IMR-90 (cell line): Measurements from ENCODE around the gene PPDPF.

Experiments used
- POLR2A ChIP-seq: IDR thresholded peaks from 2 replicates; pipeline ENCODE4 v1.6.1; 2012; ENCODE audit warnings: mild to moderate bottlenecking, low read depth, low read length
- TF ChIP-seq, protein P1 (sequence below): conservative IDR thresholded peaks from 2 replicates; pipeline ENCODE4 v1.5.1; 2012; ENCODE audit warnings: mild to moderate bottlenecking, low read depth, low read length, improper control_type of control experiment

DNA sequence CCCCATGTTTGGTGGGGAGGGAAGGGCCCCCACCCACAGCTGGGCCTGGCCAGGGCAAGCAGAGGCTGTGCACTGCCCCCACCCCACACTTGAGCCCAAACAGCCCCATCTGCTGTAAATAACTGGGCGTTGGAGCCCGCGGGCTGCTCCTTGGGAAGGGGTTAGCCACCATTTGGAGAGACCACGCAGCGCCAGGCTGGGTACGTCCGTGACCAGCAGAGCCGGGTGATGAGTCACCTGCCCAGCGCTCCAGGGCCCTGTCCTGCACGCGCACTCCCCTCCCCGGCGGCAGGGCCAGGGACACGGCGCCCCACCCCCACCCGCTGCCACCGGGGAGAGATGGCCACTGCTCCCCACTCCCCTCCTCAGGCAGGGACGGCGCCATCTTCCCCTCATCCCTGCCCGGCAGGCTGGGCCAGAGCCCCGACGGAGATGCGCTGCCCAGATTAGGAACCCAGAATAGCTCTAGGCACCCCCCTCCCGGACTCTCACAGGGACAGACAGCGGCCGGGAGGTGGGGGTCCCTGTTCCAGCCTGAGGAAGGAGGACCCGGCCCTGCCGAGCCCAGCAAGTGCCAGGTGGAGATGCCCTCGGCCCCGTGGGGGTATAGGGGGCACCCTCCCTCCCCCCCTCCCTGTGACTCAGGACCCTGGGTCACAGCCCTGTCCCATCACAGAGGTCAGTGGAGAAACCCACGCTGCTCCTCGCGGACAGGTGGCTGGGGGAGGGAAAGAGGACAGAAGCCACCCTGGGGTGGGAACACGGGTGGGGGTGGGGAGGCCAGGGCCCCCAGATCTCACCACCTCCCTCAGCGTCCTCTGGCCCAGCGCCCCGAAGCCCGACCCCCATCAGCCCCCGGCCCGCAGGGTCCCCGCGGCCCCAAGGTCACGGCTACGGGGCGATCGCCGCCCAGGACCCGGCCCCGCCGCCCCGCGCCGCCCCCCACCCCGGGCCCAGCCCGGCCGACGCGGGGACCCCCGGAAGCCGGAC is 22.3 kb upstream of the PPDPF start:
- TF ChIP-seq, protein P1, sequence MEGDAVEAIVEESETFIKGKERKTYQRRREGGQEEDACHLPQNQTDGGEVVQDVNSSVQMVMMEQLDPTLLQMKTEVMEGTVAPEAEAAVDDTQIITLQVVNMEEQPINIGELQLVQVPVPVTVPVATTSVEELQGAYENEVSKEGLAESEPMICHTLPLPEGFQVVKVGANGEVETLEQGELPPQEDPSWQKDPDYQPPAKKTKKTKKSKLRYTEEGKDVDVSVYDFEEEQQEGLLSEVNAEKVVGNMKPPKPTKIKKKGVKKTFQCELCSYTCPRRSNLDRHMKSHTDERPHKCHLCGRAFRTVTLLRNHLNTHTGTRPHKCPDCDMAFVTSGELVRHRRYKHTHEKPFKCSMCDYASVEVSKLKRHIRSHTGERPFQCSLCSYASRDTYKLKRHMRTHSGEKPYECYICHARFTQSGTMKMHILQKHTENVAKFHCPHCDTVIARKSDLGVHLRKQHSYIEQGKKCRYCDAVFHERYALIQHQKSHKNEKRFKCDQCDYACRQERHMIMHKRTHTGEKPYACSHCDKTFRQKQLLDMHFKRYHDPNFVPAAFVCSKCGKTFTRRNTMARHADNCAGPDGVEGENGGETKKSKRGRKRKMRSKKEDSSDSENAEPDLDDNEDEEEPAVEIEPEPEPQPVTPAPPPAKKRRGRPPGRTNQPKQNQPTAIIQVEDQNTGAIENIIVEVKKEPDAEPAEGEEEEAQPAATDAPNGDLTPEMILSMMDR, result no peak
- TF ChIP-seq POLR2A, result no peak
